Ishikawa (cell line): ENCODE measurements around the gene TFB1M.

Experiments used
- CEBPB ChIP-seq: IDR thresholded peaks from 2 replicates; pipeline ENCODE4 v1.6.1; 2012
- CREB1 ChIP-seq: IDR thresholded peaks from 2 replicates; pipeline ENCODE4 v1.6.1; 2012; ENCODE audit warnings: low read depth
- EGR1 ChIP-seq: IDR thresholded peaks from 2 replicates; pipeline ENCODE4 v1.6.1; 2012
- EP300 ChIP-seq: IDR thresholded peaks from 2 replicates; pipeline ENCODE4 v1.6.1; 2012; ENCODE audit warnings: borderline replicate concordance
- FOXM1 ChIP-seq: IDR thresholded peaks from 2 replicates; pipeline ENCODE4 v1.6.1; 2012; ENCODE audit warnings: low read depth, borderline replicate concordance
- MAX ChIP-seq: IDR thresholded peaks from 2 replicates; pipeline ENCODE4 v1.6.1; 2012
- NFIC ChIP-seq: IDR thresholded peaks from 2 replicates; pipeline ENCODE4 v1.6.1; 2012
- RAD21 ChIP-seq: IDR thresholded peaks from 2 replicates; pipeline ENCODE4 v1.6.1; 2012; ENCODE audit warnings: low read depth
- REST ChIP-seq: IDR thresholded peaks from 2 replicates; pipeline ENCODE4 v1.6.1; 2012; ENCODE audit warnings: low read depth, mild to moderate bottlenecking
- TAF1 ChIP-seq: IDR thresholded peaks from 2 replicates; pipeline ENCODE4 v1.6.1; 2012; ENCODE audit warnings: low read depth, mild to moderate bottlenecking
- TCF12 ChIP-seq: IDR thresholded peaks from 2 replicates; pipeline ENCODE4 v1.6.1; 2012; ENCODE audit warnings: low read depth
- TEAD4 ChIP-seq: IDR thresholded peaks from 2 replicates; pipeline ENCODE4 v1.6.1; 2012
- USF1 ChIP-seq: IDR thresholded peaks from 2 replicates; pipeline ENCODE4 v1.6.1; 2012
- YY1 ChIP-seq: IDR thresholded peaks from 2 replicates; pipeline ENCODE4 v1.6.1; 2012; ENCODE audit warnings: low read depth
- ZBTB7A ChIP-seq: IDR thresholded peaks from 2 replicates; pipeline ENCODE4 v1.6.1; 2012; ENCODE audit warnings: low read depth

Gene TFB1M

GRCh38 chr6:155341130-155341828, 27.0 kb upstream of the TFB1M start:
- TF ChIP-seq REST, result no peak
- TF ChIP-seq USF1, result no peak
- TF ChIP-seq TAF1, result no peak
- no peak for TF ChIP-seq RAD21
- TF ChIP-seq MAX, result no peak
- TF ChIP-seq CREB1, result no peak
- no peak for TF ChIP-seq EP300
- TF ChIP-seq YY1, result no peak
- TF ChIP-seq CEBPB, result no peak
- TF ChIP-seq FOXM1, result no peak
- TF ChIP-seq TEAD4, result no peak
- TF ChIP-seq NFIC, result no peak
- no peak for TF ChIP-seq ZBTB7A

GRCh38 chr6:155340464-155341129, 26.3 kb upstream of the TFB1M start:
- TF ChIP-seq RAD21, result peak; percentile 38; the same call in 1 of the 2 replicates
- TF ChIP-seq CREB1, result no peak
- no peak for TF ChIP-seq TAF1

GRCh38 chr6:155335265-155335664, 21.0 kb upstream of the TFB1M start:
- TF ChIP-seq USF1, result no peak
- TF ChIP-seq CEBPB, result no peak
- TF ChIP-seq REST, result no peak
- TF ChIP-seq TAF1, result no peak
- TF ChIP-seq CREB1, result no peak

- no peak for TF ChIP-seq CEBPB
- TF ChIP-seq CREB1, result no peak
Observed at GRCh38 chr6:155333414-155333813, 19.1 kb upstream of the TFB1M start.

GRCh38 chr6:155330922-155331321, 16.6 kb upstream of the TFB1M start:
- TF ChIP-seq CREB1, result no peak
- TF ChIP-seq NFIC, result no peak
- TF ChIP-seq ZBTB7A, result no peak
- TF ChIP-seq RAD21, result no peak
- no peak for TF ChIP-seq TEAD4
- TF ChIP-seq TCF12, result no peak
- TF ChIP-seq YY1, result no peak
- TF ChIP-seq MAX, result no peak
- no peak for TF ChIP-seq FOXM1

GRCh38 chr6:155330133-155330734, 15.9 kb upstream of the TFB1M start:
- TF ChIP-seq ZBTB7A, result no peak
- TF ChIP-seq MAX, result no peak
- no peak for TF ChIP-seq EGR1
- no peak for TF ChIP-seq TAF1
- TF ChIP-seq CREB1, result no peak
- TF ChIP-seq YY1, result no peak
- no peak for TF ChIP-seq NFIC
- TF ChIP-seq TEAD4, result no peak
